Measurements from ENCODE around the gene FAM9C. TPM values are rescaled to one million over a fixed set of nuclear protein-coding genes. Genes with fewer than 3 reads are reported as not detected.
A peak's percentile ranks its signal among the peaks of the same experiment; 100 is the strongest.

The FAM9C gene
- total RNA-seq, 4 donors from 2014 or later = 0.11 TPM; not detected in 3

DNA sequence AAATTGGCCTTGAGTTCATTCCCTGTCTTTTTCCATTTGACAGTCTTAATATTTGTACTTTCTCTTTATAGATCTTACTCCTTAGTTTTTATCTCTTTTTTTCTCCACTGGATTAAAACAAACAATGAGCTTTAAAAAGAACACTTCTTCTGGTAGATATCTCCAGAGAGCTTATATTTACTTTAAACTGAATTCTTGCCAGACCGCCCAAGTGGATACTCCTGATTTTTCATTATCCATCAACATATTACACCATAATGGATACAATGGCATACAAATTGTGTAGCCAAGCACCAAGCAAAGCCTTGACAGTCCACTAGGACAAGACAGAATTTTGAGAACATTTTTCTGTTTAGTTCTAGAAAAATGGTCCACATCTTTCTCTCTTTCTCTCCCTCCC lies 50.6 kb downstream of the FAM9C start:
- no peaks in the 10 kb centered on the region for H3K9me3 ChIP-seq
- H3K4me1 ChIP-seq = peaks cover 0 to 12% of the 10 kb centered on the region in 2 donors
- TF ChIP-seq POLR2A (IDR thresholded peaks at IDR 0.05) (no peak), CTCF (IDR thresholded peaks at IDR 0.05) (no peak)
- 32 to 39% methylated on average over 1 of the region's 1 CpG for WGBS, 2 donors
- DNase-seq = no peak
- no peak overlapping the region for H3K4me3 ChIP-seq (replicated peaks in 1 of 3)
- no peaks in the 10 kb centered on the region for H3K36me3 ChIP-seq
- H3K27ac ChIP-seq = no peak overlapping the region
- intact Hi-C loops (cut with DNase I) = no loop called here
- H3K27me3 ChIP-seq = no peaks in the 10 kb centered on the region

- DNase-seq = no peak
- no peak overlapping the region for H3K4me3 ChIP-seq (replicated peaks in 1 of 3)
- no peak overlapping the region for H3K27ac ChIP-seq
- H3K4me1 ChIP-seq = peaks cover 0 to 12% of the 10 kb centered on the region in 2 donors
- no peaks in the 10 kb centered on the region for H3K36me3 ChIP-seq
- no peaks in the 10 kb centered on the region for H3K9me3 ChIP-seq
- intact Hi-C loops (cut with DNase I) = no loop called here
- 91 to 92% methylated on average over 4 of the region's 4 CpGs for WGBS, 2 donors
- TF ChIP-seq CTCF (IDR thresholded peaks at IDR 0.05) = no peak
- TF ChIP-seq POLR2A (IDR thresholded peaks at IDR 0.05) = no peak
- H3K27me3 ChIP-seq = no peaks in the 10 kb centered on the region
These were observed 51.8 kb downstream of the FAM9C start for GRCh38 chrX:12992544-12993118.

GRCh38 chrX:12991575-12991974 lies 52.8 kb downstream of the FAM9C start:
- Histone ChIP-seq H3K27me3 (no peaks in the 10 kb centered on the region), H3K27ac (no peak overlapping the region), H3K4me1 (peaks cover 0 to 12% of the 10 kb centered on the region in 2 donors), H3K4me3 (replicated peaks in 1 of 3) (no peak overlapping the region), H3K36me3 (no peaks in the 10 kb centered on the region), H3K9me3 (no peaks in the 10 kb centered on the region)
- DNase-seq = no peak
- intact Hi-C loops (cut with DNase I) = no loop called here
- TF ChIP-seq POLR2A (IDR thresholded peaks at IDR 0.05) (no peak), CTCF (IDR thresholded peaks at IDR 0.05) (no peak)
- 96 to 98% methylated on average over 3 of the region's 3 CpGs for WGBS, 2 donors

DNA sequence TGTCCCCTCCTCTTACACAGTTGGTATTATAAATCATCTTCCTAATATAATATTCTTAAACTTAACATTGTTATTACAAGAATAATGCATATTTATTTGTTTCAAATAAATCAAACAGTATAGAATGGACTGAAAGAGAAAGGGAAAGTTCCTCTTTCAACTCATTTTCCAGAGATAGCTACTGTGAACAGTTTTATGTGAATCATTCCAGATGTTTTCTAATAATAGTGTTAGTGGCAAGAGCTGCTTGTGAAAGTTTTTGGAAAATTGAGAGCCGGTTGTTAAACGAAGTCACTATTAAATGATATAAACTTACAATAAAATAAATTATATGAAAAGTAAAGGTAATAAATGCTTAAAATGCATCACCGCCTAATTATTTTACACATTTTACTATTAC lies 55.0 kb downstream of the FAM9C start:
- Histone ChIP-seq H3K4me3 (replicated peaks in 1 of 3) (no peak overlapping the region), H3K36me3 (no peaks in the 10 kb centered on the region), H3K27me3 (no peaks in the 10 kb centered on the region), H3K9me3 (no peaks in the 10 kb centered on the region), H3K4me1 (peaks cover 0 to 12% of the 10 kb centered on the region in 2 donors), H3K27ac (peak overlapping the region; percentile 28 to 67 (median 41))
- WGBS, 2 donors = 75 to 80% methylated on average over 3 of the region's 3 CpGs
- no peak for TF ChIP-seq CTCF (IDR thresholded peaks at IDR 0.05)
- DNase-seq = no peak
- intact Hi-C loops (cut with DNase I) = no loop called here

DNA sequence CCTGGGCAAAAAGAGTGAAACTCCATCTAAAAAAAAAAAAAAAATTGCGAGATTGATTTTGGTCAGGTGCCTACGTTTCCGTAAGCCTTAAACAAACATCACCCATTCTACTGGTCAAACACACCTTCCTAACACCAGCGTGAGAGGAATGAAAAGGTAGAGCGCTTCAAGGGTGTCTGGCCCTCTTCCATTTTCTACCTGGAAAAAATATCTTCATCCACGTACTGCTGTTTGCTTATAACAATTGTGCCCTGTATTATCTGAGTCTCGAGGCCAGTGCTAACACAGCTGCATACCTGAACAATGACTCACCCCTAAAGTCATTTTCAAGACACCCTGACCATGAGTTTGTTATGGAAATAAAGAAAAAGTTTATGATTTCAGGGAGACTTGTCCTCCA lies 55.6 kb downstream of the FAM9C start:
- Histone ChIP-seq H3K4me1 (peaks cover 0 to 12% of the 10 kb centered on the region in 2 donors), H3K9me3 (no peaks in the 10 kb centered on the region), H3K27ac (peak overlapping the region; percentile 28 to 67 (median 41)), H3K4me3 (replicated peaks in 1 of 3) (no peak overlapping the region), H3K27me3 (no peaks in the 10 kb centered on the region), H3K36me3 (no peaks in the 10 kb centered on the region)
- TF ChIP-seq CTCF (IDR thresholded peaks at IDR 0.05) (no peak), POLR2A (IDR thresholded peaks at IDR 0.05) (no peak)
- intact Hi-C loops (cut with DNase I) = no loop called here
- WGBS, 2 donors = 31 to 35% methylated on average over 7 of the region's 7 CpGs
- DNase-seq = peak; percentile 53 to 55
